HG03575 (cell line): ENCODE measurements around the gene GAS2L1.

Source experiments
- ATAC-seq: cut with Tn5 transposase; IDR thresholded peaks from one replicate; pipeline ENCODE4 v1.9.1; 2021; ENCODE audit not compliant: unreplicated experiment, insufficient number of reproducible peaks, low FRiP score; ENCODE audit errors: extremely low read depth

Gene GAS2L1

DNA sequence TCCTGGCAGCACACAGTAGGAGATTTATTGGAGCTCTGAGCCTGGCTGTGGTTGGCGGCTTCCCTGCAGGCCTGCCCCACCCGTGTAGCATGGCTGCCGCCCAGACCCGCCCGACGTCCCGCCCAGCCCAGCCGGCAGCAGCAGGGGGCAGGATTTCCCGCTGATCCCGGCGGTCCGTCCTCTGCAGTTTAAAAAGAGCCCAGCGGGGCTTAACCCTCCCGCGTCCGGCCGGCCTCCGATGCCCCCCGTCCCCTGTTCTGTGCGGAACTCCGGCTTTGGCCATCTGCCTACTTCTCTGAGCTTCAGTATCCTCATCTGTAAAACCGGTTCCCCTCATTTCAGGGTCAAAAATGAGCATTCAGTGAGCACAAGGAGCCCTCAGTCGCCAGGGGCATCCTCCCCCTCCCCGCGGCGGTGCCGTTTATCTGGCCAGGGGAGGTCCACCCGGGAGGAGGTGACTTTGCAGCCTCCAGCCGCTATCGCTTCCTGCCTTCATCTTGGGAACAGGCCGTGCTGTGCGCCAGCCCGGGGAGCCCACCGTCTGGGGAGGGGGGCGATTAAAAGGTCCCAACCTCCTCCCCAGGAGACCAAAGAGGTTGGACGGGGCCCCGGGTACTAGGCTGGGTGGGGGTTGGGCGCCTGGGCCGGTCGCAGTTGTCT lies at the start of gene GAS2L1:
Gene GAS2L1 (plus strand): TSS at position 476 of the 660 bp plus-strand sequence. CDS start 1,456 bp downstream, outside the sequence.
- ATAC-seq = no peak

DNA sequence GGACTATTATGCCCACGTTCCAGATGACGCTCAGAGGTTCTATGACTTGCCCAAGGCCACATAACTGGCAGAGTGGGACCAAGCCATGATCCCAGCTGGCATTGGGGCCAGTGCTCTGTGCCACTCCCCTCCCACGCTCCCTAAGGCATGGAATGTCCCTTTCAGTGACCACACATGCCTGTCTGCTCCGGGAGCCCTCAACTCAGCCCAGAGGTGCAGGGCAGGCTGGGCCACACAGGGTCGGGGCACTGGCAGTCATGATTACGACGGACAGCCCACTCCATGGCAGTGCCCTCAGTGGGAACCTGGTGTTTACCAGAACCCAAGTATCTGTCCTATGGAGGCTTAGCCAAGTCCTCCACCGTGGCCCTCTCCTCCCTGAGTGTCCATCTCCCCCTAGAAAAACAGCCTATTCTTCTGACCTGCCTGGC lies 48.7 kb upstream of the GAS2L1 start:
- ATAC-seq = no peak

DNA sequence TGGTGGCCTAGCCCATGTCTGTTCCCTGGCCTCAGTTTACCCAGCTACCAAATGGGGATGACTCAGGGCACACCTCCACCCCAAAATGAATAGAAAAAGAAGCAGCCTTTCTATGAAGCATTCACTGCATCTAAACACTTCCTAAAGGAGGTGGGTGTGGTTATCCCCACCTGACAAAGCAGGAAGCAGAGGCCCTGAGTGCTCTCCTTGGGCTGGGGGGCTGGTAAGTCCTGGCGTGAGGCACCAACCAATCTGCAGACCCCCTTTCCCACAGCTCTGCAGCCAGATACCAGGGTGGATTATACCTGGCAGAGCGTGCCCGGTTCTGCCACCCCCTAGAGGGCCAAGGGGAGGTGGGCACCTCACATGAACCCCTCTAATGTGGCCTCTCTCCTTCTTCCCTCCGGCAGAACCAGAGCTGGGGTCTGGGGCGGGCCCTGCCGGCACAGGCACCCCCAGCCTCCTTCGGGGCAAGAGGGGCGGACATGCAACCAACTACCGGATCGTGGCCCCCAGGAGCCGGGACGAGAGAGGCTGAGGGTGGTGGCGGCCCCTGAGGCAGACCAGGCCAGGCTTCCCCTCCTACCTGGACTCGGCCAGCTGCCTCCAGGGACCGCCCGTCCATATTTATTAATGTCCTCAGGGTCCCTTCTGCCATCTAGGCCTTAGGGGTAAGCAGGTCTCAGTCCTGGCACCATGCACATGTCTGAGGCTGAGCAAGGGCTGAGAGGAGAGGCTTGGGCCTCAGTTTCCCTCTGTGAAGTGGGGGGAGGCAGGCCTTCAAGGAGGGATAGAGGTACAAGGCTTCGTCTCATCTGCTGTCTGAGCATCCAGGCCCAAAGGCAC lies 47.8 kb upstream of the GAS2L1 start:
- no peak for ATAC-seq

DNA sequence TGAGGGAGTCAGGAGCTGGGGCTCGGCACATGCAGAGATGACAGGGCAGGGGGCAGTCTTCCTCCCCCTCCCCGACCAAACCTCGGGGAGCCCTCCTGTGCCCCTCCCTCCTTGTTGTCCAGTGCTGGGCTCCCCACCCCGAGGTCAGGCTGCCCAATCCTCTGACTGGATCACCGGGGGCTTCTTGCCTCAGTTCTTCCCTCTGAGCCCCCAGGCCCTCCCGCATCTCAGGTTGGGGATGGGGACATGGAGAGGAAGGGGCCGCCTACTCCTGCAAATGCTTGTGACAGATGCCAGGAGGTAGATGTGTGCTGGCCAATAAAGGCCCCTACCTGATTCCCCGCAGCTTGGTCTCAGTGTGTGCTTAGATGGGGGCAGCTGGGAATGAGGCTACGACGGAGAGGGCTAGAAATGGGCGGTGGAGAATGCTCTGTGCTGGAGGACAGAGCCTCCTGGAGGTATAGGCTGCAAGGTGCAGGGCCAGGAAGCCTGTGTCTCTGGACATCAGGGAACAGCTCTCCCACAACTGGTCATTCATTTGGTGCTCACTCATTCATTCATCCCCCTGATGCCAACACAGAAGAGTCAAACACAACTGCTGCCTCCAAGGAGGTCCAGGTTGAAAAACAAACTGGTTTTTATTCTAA lies 47.1 kb upstream of the GAS2L1 start:
- no peak for ATAC-seq

DNA sequence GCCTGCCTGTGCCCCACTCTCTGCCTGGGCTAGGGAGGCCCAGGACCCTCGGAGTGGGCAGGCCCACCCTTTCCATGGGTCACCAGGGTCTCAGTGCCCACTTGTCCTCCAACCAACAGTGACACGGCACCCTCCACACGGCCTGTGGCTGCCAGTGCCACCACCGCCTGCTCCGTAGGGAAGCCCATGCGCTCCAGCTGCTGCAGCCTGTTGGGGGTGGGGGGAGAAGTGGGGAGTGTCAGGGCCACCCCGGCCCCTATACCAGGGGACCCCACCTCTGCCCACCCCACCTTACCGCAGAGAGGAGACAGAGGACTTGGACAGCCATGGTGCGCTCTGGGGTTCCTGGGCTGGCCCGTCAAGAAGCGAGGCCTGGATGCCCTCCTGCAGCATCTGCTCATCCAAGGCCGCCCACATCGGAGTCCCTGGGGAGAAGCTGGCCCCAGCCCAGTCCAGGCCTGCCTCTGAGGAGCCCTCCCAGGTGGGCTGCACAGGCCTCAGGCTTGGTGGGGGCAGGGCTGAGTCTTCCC lies 46.4 kb upstream of the GAS2L1 start:
- no peak for ATAC-seq

DNA sequence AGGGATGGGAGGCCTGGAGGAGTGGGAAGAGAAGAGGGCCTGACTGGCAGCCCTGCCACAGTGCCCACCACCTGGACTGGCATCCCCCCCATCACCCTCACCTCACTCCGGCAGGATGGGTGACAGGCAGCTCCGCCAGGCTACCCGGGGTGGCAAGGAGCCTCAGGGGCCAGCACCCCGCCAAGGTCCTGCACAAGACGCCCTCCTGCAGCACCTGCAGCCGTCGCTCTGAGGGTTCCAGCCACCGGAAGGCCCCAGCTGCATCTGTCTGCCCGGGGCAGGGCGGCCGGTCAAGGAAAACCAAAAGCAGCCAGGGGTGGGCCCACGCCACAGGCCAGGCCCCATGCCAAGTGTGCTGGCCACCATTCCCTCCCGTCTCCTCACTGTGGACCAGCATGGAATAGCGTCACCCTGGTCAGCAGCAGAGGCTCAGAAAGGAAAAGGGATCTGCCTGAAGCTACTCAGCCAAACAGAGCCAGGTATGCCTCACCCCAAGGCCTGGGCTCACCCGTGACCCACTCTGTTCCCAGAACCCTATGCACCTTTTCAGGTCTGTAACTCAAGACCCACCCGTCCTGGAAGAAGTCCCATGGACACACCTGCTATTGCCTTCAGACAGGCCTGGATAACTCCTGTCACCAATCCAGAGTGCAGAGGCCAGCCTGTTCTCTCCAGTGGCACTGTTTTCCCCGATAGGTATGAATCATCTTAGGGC lies 45.7 kb upstream of the GAS2L1 start:
- no peak for ATAC-seq

DNA sequence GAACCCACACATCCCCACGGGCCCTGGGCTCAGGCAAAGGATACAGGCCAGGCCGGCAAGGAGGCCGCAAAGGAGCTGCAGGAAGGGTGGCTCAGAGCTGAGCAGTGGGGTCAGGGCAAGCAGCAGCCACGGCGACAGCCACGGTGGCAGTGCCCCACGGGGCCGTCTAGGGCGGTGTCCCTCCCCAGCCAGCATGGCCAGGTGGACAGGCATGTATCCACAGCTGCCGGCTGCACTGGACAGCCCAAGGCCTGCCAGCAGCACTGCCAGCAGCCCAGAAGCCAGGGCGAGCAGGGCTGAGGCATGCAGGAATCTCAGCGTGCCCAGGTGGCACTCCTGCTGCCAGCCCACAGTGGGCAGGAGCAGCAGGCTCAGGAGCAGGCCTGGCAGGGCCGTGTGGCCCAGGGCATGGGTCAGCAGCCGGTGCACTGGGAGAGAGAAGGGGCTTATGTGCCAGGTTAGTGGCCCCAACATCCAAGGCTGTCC lies 42.6 kb upstream of the GAS2L1 start:
- ATAC-seq = no peak

DNA sequence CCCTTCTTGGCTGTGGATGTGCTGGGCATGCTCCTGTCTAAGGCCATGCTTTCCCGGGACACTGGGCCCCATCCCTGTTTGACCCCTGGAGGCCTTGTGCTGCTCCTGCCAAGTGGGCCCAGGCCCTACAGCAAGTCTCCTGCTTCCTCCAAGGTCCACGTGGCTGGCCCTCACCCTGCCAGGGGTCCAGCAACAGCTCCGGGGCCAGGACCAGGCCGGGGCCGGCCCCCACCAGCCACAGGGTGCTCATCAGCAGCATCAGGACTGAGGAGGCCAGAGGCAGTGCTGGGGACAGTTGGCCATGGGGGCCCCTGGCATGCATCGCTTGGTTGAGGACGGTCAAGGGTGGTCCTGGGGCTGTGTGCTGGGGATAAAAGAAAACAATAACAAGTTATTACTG lies 41.1 kb upstream of the GAS2L1 start:
- no peak for ATAC-seq

DNA sequence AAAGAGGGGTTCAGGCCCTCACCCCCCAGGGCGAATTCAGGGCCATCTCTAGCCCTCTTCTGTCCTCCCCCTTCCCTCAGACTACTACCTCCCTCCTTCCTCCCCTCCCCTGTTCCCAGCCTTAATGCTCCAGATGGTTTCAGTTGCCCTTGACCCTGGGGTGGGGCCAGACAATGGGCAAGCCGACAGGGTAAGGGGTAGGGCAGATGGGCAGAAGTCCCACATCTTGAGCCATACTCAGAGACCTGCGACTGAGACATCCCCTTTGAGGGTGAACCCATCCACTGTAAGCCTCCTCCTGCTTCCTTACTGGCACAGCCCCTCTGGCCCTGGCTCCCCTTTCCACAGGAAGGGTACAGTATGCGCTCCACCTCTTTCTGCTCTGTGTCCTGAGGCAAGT lies 40.5 kb upstream of the GAS2L1 start:
- no peak for ATAC-seq

DNA sequence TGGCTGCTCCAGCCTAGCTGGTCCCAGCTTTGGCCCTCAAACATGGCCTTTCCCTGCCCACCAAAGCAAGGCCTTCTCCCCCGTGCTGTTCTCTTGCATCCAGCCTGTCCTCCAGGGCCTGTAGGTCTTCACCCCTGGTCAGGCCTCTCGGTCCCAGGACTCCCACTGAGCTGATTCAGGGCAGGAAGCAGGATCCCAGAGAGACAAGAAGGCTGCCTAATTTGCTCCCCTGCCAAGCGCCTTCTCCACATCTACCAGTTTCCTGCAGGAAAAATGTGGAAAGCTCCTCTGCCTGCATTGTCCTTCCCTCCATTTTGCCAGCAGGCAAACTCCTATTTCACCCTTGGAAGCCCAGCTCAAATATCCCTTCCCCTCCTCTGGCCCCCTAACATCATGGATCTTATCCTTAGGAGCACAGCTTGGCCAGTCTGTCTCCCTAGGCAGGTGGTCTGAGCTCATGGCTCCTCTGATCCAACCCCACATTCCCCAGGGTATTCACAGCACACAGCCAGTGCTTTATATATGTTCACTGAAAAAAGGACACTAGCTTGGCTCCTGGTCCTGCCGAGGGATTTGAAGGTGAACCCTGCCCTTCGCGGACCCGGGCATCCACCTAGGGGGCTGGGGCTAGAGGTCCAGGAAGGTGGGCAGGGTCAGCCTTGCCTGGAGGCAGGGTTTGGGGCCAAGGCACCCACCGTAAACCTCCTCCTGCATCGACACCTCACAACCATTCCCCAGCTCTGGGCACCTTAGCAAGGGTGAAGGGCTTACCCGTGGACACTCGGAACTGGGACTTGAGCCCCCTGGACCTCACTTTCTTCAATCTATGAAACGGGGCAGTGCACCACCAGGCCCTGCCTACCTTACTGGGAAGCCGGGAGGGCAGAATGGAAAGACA lies 39.6 kb upstream of the GAS2L1 start:
- ATAC-seq = no peak

DNA sequence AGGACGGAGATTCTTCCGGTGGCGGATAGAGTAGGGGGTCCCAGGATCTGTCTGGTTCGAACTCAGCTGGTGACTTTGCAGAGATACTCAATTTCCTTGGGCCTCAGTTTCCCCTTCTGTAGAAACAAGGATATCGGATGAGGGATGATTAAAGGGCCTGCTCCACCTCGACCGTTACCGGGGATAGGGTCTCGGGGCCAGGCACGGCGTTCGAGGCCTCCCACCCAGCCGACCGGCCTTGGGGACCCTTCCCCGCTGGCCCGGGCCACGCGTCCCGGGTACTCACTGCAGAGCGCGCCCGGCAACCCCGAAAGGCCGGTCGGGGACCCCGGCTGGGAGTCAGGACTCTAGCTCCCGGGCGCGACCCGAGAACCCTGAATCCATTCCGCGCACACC lies 39.0 kb upstream of the GAS2L1 start:
- no peak for ATAC-seq

DNA sequence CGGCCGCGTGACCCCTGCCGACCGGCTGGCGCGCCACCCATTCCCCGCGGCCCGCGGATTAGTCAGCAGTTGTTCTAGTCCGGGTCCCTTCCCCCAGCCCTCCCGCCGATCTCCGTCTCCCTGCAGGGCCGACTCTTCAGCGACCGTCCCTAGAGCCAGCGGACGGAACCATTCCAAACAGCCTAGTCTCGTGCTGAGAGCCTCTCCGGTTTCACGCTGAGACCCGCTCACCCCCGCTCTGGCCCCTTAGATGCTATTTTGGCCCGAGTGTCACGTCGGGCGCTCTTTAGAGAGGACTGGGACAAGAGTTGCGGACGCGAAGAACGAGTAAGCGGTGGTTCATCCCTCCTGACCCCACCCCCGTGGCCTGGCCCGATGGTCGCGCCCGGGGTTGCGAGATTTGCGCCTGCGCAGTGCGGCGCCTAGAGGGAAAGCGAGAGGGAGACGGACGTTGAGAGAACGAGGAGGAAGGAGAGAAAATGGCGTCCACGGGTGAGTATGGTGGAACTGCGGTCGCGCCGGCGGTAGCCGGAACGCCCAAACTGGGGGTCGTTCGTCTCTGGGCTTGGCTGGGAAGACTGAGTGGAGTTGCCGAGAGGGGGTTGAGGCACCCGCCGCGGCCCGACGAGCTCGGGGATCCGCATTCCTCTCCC lies 38.5 kb upstream of the GAS2L1 start, which contains the start of the genes EWSR1 and RHBDD3:
Gene EWSR1 (plus strand): TSS at position 411 of the 653 bp plus-strand sequence. CDS start 69 bp downstream, at position 480.
Gene RHBDD3 (minus strand): TSS at position 124 of the 653 bp plus-strand sequence. CDS start 2,355 bp downstream, outside the sequence.
- ATAC-seq = no peak

DNA sequence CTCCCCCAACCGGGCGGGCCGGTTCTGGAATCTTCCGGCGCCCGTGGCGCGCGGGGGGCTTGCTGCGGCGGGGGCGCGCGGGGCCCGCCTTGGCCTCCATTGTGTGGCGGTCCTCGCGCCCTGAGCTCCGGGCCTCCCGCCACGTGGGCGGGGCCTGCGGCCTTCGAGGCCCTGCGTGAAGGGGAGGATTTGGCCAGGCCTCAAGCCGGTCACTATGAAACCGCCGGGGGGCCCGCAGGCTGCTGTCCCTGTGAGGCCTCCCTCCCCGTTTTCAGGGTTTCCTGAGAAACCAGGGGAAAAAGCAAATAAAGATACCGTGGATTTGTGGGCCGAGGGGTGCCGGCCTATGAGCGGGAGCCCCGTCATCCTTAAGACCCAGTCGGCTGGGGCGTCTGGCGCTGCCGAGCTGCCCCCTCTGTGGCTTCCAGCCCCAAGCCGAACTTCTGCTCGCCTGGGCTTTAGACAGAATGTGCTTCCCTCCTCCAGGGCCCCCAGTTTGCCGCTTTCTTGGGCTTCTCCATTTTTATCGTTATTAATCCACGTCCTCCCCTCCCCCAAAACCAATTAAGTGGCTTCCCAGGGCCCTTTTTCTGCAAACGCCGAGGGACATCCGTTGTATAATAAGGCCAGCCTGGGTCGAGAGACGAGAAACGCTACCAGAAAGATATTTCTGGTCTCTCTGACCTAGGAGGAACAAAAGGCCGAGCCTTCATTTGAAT lies 37.8 kb upstream of the GAS2L1 start:
- no peak for ATAC-seq

DNA sequence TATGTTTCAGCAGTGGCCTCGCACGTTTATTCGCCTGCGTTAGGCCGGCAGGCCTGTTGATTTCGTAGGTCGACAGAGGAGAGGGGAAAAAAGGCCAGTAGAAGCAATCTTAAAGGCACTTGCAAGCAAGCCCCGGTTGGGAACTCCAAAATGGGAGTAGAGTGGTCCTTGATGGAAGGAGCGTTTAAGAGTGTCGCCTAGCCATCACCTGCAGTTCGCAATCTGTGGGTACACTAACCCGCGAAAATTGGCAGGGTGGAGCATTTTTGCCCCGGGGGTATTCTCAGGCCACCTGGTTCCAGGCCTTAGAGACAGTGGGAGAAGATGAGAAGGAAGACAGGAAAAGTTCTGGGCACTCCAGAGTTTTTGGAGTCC lies 37.2 kb upstream of the GAS2L1 start:
- ATAC-seq = no peak

DNA sequence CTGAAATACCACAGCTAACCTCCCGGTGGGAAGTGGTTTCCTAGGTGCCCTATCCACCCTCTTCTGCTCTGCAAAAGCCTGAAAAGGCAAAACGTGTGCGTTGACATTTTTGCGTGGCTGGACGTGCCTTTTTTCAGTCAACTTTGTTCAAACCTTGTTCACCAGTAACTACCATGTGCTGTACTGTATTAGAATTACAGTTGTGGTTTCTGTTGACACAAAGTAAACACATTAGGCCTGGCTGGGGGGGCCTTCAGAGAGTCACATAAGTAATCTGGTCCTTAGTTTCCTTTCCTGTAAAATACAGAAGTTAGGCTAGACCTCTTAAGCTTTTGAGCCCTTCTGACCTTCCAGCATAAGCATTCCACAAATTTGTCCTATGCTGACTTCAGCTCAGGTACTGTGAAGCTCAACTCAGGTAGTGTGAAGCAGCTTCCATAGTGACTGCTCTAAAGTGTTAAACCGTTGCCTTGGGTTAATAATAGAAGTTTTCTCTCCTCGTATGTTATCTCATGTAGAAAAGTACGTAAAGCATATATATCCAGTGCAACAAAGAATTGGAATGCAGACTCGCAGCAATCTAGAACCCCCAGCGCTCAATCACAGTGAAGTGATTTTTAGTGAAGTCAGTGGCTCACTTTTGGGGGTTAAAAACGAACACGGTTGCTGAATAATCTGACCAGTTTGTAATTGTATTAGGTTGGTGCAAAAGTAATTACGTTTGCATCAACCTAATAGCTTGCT lies 36.5 kb upstream of the GAS2L1 start:
- no peak for ATAC-seq
